ENCODE results near the gene DYNLT2. TPM values are rescaled to one million over a fixed set of nuclear protein-coding genes. Genes with fewer than 3 reads are reported as not detected.
A peak's percentile ranks its signal among the peaks of the same experiment; 100 is the strongest.

The DYNLT2 gene
- total RNA-seq, 1 donor = 2.2 TPM

DNA sequence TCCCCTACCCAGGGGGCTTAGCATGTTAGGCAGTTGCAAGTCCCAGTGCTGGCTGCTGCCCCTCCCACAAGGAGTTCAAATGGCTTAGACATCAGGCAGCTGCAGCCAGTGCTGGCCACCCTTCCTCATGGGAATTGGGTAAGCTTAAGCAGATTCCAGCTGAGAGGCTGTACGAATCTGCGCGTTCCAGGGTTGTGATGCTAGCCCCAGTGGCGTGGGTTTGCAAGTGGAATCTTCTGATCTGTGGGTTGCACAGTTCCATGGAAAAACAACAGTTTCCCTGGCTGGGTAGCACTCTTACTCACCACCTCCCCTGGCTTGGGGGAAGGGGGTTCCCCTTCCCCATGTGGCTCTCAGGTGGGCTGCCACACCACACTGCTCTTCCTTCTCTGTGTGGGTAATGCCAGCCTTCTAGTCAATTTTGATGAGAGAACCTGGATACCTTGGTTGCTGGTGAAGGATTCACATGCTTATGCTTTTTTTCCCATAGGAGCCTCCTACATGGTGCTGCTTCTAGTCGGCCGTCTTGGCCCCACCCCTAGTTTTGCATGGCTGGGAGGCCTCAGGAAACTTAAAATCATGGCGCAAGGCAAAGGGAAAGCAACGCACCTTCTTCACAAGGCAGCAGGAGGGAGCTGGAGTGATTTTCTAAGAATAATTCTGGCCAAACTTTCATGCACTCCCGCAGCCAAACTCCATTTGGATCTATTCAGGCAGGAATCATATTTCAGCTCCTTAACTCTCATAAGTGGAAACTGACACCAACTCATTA is 13.0 kb downstream of the DYNLT2 start:
- Histone ChIP-seq H3K36me3 (ENCODE audit: insufficient read depth, low read length) (no peaks in the 10 kb centered on the region), H3K4me1 (ENCODE audit: insufficient read depth, low read length) (no peaks in the 10 kb centered on the region), H3K4me3 (ENCODE audit: insufficient read depth, low read length) (no peak overlapping the region), H3K9me3 (ENCODE audit: low read depth, low read length) (no peaks in the 10 kb centered on the region), H3K27ac (ENCODE audit: low read depth, low read length) (no peak overlapping the region), H3K27me3 (ENCODE audit: insufficient read depth, low read length) (peaks cover 10% of the 10 kb centered on the region), H3K79me2 (ENCODE audit: insufficient read depth, low read length) (no peaks in the 10 kb centered on the region), H3K4me2 (ENCODE audit: insufficient read depth, low read length) (peak overlapping the region; percentile 32), H2AFZ (ENCODE audit: low read length) (peak overlapping the region; percentile 29), H4K20me1 (ENCODE audit: insufficient read depth, low read length) (no peaks in the 10 kb centered on the region)
- no peak for DNase-seq (ENCODE audit: insufficient read length, low spot score, missing footprints)
- TF ChIP-seq, protein P1, sequence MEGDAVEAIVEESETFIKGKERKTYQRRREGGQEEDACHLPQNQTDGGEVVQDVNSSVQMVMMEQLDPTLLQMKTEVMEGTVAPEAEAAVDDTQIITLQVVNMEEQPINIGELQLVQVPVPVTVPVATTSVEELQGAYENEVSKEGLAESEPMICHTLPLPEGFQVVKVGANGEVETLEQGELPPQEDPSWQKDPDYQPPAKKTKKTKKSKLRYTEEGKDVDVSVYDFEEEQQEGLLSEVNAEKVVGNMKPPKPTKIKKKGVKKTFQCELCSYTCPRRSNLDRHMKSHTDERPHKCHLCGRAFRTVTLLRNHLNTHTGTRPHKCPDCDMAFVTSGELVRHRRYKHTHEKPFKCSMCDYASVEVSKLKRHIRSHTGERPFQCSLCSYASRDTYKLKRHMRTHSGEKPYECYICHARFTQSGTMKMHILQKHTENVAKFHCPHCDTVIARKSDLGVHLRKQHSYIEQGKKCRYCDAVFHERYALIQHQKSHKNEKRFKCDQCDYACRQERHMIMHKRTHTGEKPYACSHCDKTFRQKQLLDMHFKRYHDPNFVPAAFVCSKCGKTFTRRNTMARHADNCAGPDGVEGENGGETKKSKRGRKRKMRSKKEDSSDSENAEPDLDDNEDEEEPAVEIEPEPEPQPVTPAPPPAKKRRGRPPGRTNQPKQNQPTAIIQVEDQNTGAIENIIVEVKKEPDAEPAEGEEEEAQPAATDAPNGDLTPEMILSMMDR (IDR thresholded peaks at IDR 0.05; ENCODE audit: extremely low read depth, low read depth, low read length) = no peak

DNA sequence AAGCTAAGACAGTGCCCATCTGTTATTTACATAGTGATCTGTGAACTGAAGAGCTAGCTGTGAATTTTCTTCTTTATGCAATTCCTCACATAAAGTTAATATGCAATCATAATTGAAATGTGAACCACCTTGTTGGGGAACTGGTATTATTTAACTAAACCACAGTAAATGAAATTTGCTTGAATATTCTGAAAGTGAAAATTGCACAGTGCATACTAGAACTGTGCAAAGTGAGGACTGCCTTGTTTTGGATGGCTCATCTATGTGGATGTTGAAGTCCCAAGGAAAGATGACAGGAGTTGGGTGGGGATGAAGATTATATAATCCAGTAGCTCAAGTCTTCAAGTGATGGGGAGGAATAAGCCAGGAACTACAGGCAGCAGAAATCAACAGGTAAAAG is 21.4 kb downstream of the DYNLT2 start:
- Histone ChIP-seq H3K4me2 (ENCODE audit: insufficient read depth, low read length) (no peak overlapping the region), H3K27me3 (ENCODE audit: insufficient read depth, low read length) (peaks cover 3% of the 10 kb centered on the region), H4K20me1 (ENCODE audit: insufficient read depth, low read length) (no peaks in the 10 kb centered on the region), H3K36me3 (ENCODE audit: insufficient read depth, low read length) (no peaks in the 10 kb centered on the region), H2AFZ (ENCODE audit: low read length) (no peak overlapping the region), H3K9me3 (ENCODE audit: low read depth, low read length) (no peaks in the 10 kb centered on the region), H3K79me2 (ENCODE audit: insufficient read depth, low read length) (no peaks in the 10 kb centered on the region), H3K4me3 (ENCODE audit: insufficient read depth, low read length) (no peak overlapping the region), H3K4me1 (ENCODE audit: insufficient read depth, low read length) (no peaks in the 10 kb centered on the region), H3K27ac (ENCODE audit: low read depth, low read length) (no peak overlapping the region)
- TF ChIP-seq, protein P1 (IDR thresholded peaks at IDR 0.05; ENCODE audit: extremely low read depth, low read depth, low read length) = no peak
- no peak for DNase-seq (ENCODE audit: insufficient read length, low spot score, missing footprints)

DNA sequence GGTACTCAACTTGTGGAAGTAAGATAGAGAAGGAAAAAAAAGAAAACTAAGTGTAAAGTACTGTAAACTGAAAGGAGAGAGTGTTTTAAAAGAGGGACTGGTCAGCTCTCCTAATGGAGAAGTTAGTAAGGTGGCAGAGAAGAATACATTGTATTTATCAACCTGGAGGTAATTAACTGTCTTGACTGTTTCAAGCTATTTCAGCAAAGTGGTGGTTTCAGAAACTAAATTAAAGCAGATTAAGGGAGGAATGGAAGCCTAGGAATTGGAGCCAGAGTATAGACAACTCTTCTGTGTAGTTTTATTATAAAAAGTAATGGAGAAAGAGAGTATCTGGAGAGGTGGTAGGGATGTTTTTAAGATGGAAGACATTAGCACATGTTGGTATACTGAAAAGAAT is 24.4 kb downstream of the DYNLT2 start:
- Histone ChIP-seq H4K20me1 (ENCODE audit: insufficient read depth, low read length) (peaks cover 8% of the 10 kb centered on the region), H3K9me3 (ENCODE audit: low read depth, low read length) (no peaks in the 10 kb centered on the region), H3K36me3 (ENCODE audit: insufficient read depth, low read length) (no peaks in the 10 kb centered on the region), H3K27ac (ENCODE audit: low read depth, low read length) (no peak overlapping the region), H3K27me3 (ENCODE audit: insufficient read depth, low read length) (no peaks in the 10 kb centered on the region), H3K79me2 (ENCODE audit: insufficient read depth, low read length) (peaks cover 7% of the 10 kb centered on the region), H2AFZ (ENCODE audit: low read length) (no peak overlapping the region), H3K4me3 (ENCODE audit: insufficient read depth, low read length) (no peak overlapping the region), H3K4me1 (ENCODE audit: insufficient read depth, low read length) (peaks cover 10% of the 10 kb centered on the region), H3K4me2 (ENCODE audit: insufficient read depth, low read length) (no peak overlapping the region)
- DNase-seq (ENCODE audit: insufficient read length, low spot score, missing footprints) = no peak
- TF ChIP-seq, protein P1 (IDR thresholded peaks at IDR 0.05; ENCODE audit: extremely low read depth, low read depth, low read length) = no peak

DNA sequence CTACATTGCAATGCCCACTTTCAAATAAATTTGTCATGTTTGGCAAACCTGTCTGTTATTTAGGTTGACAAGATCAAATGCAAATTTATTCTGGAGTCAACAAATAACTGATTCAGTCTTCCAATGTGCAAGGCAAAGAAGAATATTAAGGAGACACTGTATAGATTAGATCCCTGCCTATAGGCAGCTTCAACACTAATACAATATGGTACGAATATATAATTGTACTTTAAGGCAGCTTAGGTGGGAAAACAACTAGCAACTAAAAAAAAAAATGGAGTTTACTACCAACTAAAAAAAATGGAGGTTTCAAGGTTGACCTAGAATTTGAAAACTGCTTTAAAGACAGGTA is 25.3 kb downstream of the DYNLT2 start:
- no peaks in the 10 kb centered on the region for H3K36me3 ChIP-seq (ENCODE audit: insufficient read depth, low read length)
- H3K4me2 ChIP-seq (ENCODE audit: insufficient read depth, low read length) = no peak overlapping the region
- H3K27me3 ChIP-seq (ENCODE audit: insufficient read depth, low read length) = no peaks in the 10 kb centered on the region
- H3K9me3 ChIP-seq (ENCODE audit: low read depth, low read length) = no peaks in the 10 kb centered on the region
- H3K4me1 ChIP-seq (ENCODE audit: insufficient read depth, low read length) = peaks cover 15% of the 10 kb centered on the region
- no peak overlapping the region for H3K4me3 ChIP-seq (ENCODE audit: insufficient read depth, low read length)
- H3K27ac ChIP-seq (ENCODE audit: low read depth, low read length) = peak overlapping the region; percentile 89
- H4K20me1 ChIP-seq (ENCODE audit: insufficient read depth, low read length) = peaks cover 10% of the 10 kb centered on the region
- TF ChIP-seq, protein P1 (IDR thresholded peaks at IDR 0.05; ENCODE audit: extremely low read depth, low read depth, low read length) = no peak
- peaks cover 16% of the 10 kb centered on the region for H3K79me2 ChIP-seq (ENCODE audit: insufficient read depth, low read length)
- no peak overlapping the region for H2AFZ ChIP-seq (ENCODE audit: low read length)
- no peak for DNase-seq (ENCODE audit: insufficient read length, low spot score, missing footprints)
